ENCODE data around the gene TBC1D2.
A peak's percentile ranks its signal among the peaks of the same experiment; 100 is the strongest.
"Not testable (repeated sequence)": the region's sequence is repeated elsewhere in the genome, so short reads cannot be mapped to it uniquely, and the experiment has no call there.

The TBC1D2 gene

DNA sequence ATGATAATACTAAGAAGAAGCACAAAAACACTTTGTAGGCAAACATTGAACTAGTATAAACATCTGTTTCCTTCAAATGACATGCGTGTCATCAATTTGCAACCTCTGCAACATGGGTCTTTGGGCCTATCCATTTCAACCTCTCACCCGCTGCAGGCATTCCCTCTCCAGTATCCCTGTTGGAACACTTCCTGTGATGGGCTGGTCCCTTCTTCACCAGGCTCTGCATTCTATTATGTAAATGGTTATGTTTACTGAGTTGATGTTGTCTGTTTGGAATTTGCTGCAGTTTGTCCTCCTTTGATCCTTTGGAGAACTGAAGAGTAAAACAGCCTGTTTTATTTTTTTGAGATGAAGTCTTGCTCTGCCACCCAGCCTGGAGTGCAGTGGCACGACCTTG, 16.6 kb upstream of the TBC1D2 start:
- ChIA-PET POLR2A (no interaction called here), CTCF (interaction anchor here (1.3 kb wide), 1 partner anchor 67 kb away, joined by 3 read pairs; no protein-coding TSS in a partner anchor)
- Histone ChIP-seq H3K36me3 (ENCODE audit: control insufficient read depth in 2 of 2, insufficient read depth in 1 of 2, low read length in 2 of 2) (no peaks in the 10 kb centered on the region), H3K4me3 (ENCODE audit: low read depth, low read length) (no peak overlapping the region), H3K9me3 (ENCODE audit: control insufficient read depth, insufficient read depth, low read depth, low read length) (no peaks in the 10 kb centered on the region), H3K4me1 (ENCODE audit: control insufficient read depth, insufficient read depth, low read length) (no peaks in the 10 kb centered on the region), H3K27ac (ENCODE audit: extremely low read depth, low read depth, low read length) (no peak overlapping the region)
- TF ChIP-seq ZNF510 (tag by site-specific recombination; IDR thresholded peaks at IDR 0.05; ENCODE audit: insufficient replicate concordance): no peak
- no peak for TF ChIP-seq ZNF2 (tag by site-specific recombination; IDR thresholded peaks at IDR 0.05)
- TF ChIP-seq ZNF16 (tag by site-specific recombination; IDR thresholded peaks at IDR 0.05; ENCODE audit: low read depth): no peak
- TF ChIP-seq ZNF548 (tag by site-specific recombination; IDR thresholded peaks at IDR 0.05): no peak
- TF ChIP-seq ZNF600 (tag by site-specific recombination; IDR thresholded peaks at IDR 0.05): no peak

DNA sequence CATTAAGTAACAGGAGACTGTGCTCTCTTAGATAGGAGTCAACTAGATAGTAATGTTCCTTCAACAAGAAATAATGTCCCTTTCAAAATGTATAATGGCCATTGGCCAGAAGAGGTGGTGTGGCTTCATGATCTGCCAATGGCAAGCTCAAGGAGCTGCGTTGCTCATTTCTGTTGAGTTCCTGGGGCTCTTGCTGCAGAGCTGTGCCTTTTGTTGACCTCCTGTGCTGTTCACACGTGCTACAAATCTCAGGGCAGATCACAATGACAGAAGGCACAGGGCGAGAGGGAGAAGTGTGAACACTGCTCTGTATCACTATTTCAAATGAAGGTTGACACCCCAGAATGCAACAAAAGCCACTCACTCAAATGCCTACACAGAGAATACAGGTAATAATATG, 16.0 kb upstream of the TBC1D2 start:
- CTCF ChIA-PET: interaction anchor here (0.6 to 1.3 kb wide), 3 partner anchors 66 to 543 kb away, joined by 3 to 4 read pairs (median 3); no protein-coding TSS in a partner anchor

DNA sequence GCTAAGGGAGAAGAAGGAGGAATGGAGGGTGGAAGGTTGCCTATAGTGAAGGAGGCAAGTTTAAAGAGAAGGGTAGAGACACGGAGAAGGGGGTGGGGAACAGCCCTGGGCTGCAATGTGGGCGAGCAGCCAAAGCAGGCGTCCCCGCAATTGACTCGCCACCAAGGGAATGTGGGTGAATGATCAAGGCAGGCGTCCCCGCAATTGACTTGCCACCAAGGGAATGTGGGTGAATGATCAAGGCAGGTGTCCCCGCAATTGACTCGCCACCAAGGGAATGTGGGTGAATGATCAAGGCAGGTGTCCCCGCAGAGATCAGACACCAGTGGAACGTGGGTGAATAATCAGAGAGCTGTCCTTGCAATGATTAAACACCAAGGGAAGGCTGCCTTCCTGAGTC, 14.8 kb upstream of the TBC1D2 start:
- POLR2A ChIA-PET, CTCF ChIA-PET: not testable (repeated sequence)

More for the DNA sequence above, 16.0 kb upstream of the TBC1D2 start:
- Histone ChIP-seq H3K9me3 (ENCODE audit: control insufficient read depth, insufficient read depth, low read depth, low read length) (no peaks in the 10 kb centered on the region), H3K4me1 (ENCODE audit: control insufficient read depth, insufficient read depth, low read length) (no peaks in the 10 kb centered on the region), H3K27ac (ENCODE audit: extremely low read depth, low read depth, low read length) (no peak overlapping the region), H3K36me3 (ENCODE audit: control insufficient read depth in 2 of 2, insufficient read depth in 1 of 2, low read length in 2 of 2) (no peaks in the 10 kb centered on the region), H3K4me3 (ENCODE audit: low read depth, low read length) (no peak overlapping the region)
- TF ChIP-seq, protein P1, sequence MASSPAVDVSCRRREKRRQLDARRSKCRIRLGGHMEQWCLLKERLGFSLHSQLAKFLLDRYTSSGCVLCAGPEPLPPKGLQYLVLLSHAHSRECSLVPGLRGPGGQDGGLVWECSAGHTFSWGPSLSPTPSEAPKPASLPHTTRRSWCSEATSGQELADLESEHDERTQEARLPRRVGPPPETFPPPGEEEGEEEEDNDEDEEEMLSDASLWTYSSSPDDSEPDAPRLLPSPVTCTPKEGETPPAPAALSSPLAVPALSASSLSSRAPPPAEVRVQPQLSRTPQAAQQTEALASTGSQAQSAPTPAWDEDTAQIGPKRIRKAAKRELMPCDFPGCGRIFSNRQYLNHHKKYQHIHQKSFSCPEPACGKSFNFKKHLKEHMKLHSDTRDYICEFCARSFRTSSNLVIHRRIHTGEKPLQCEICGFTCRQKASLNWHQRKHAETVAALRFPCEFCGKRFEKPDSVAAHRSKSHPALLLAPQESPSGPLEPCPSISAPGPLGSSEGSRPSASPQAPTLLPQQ (tag by site-specific recombination; IDR thresholded peaks at IDR 0.05): no peak
- peak; percentile 81 for TF ChIP-seq FEZF1 (tag by site-specific recombination; IDR thresholded peaks at IDR 0.05)
- POLR2A ChIA-PET: interaction anchor here (0.6 kb wide), 1 partner anchor 214 kb away, joined by 6 read pairs; no protein-coding TSS in a partner anchor

DNA sequence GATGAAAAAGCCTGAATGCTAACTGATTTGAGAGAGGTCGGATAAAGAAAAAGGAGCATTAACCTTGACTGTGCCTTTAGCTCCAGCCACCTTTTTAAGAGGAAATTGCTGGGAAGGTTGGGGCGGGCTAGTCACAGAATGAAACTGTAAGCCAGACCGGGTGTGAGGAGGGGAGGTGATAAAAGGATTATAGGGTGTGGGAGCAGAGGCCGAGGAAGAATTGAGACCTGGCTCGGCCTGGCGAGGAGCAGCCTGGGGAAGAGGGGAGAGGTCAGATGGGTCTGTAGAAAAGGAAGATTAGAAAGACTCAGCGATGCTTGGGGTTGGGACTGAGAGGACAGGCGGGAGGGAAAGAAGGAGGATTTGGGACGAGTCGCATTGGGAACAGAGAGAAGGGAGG, 14.2 kb upstream of the TBC1D2 start:
- POLR2A ChIA-PET; CTCF ChIA-PET; H3K4me3 ChIP-seq (ENCODE audit: low read depth, low read length); H3K36me3 ChIP-seq (ENCODE audit: control insufficient read depth in 2 of 2, insufficient read depth in 1 of 2, low read length in 2 of 2); H3K9me3 ChIP-seq (ENCODE audit: control insufficient read depth, insufficient read depth, low read depth, low read length); H3K27ac ChIP-seq (ENCODE audit: extremely low read depth, low read depth, low read length); H3K4me1 ChIP-seq (ENCODE audit: control insufficient read depth, insufficient read depth, low read length): not testable (repeated sequence)

More for the DNA sequence above, 14.8 kb upstream of the TBC1D2 start:
- not testable (repeated sequence) for H3K4me1 ChIP-seq (ENCODE audit: control insufficient read depth, insufficient read depth, low read length); H3K4me3 ChIP-seq (ENCODE audit: low read depth, low read length); H3K9me3 ChIP-seq (ENCODE audit: control insufficient read depth, insufficient read depth, low read depth, low read length); H3K27ac ChIP-seq (ENCODE audit: extremely low read depth, low read depth, low read length); H3K36me3 ChIP-seq (ENCODE audit: control insufficient read depth in 2 of 2, insufficient read depth in 1 of 2, low read length in 2 of 2)

DNA sequence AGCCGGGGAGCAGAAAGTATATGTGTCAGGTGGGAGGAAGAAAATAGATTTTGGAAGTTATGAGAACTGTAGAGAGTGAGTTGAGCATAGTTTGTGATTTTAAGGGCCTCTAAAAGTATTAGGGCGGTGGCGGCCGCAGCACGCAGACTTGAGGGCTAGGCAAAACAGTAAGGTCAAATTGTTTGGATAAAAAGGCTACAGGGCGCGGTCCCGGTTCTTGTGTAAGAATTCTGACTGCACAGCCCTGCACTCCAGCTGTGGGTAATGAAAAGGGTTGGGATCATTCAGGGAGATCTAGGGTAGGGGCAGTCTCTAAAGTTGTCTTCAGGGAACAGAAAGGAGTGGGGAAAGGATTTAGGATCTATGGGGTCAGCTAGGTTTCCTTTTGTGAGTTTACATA, 12.1 kb upstream of the TBC1D2 start:
- H3K27ac ChIP-seq (ENCODE audit: extremely low read depth, low read depth, low read length); H3K9me3 ChIP-seq (ENCODE audit: control insufficient read depth, insufficient read depth, low read depth, low read length); H3K4me1 ChIP-seq (ENCODE audit: control insufficient read depth, insufficient read depth, low read length); H3K4me3 ChIP-seq (ENCODE audit: low read depth, low read length); H3K36me3 ChIP-seq (ENCODE audit: control insufficient read depth in 2 of 2, insufficient read depth in 1 of 2, low read length in 2 of 2); POLR2A ChIA-PET: not testable (repeated sequence)
- CTCF ChIA-PET: interaction anchor here (0.7 kb wide), 1 partner anchor 346 kb away, joined by 3 read pairs; no protein-coding TSS in a partner anchor

DNA sequence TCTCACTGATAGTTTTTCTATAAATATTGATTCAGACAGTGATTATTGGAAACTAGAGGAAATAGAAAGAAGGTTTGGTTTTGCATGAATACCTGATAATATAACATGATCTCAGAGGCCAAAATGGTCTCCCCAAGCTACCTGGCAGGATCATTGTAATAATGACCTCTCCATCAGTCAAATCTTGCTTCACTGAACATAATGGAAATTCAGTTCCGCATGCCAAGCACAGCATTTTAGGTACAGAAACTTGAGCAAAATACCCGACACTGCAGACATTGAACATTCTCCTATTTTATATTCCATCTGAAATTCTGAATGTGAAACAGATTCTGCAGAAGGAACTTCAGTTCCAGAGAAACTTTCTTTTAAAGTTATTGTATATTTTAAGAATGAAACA, 9.1 kb upstream of the TBC1D2 start:
- Histone ChIP-seq H3K27ac (ENCODE audit: extremely low read depth, low read depth, low read length) (no peak overlapping the region), H3K4me3 (ENCODE audit: low read depth, low read length) (no peak overlapping the region), H3K9me3 (ENCODE audit: control insufficient read depth, insufficient read depth, low read depth, low read length) (no peaks in the 10 kb centered on the region), H3K4me1 (ENCODE audit: control insufficient read depth, insufficient read depth, low read length) (no peaks in the 10 kb centered on the region), H3K36me3 (ENCODE audit: control insufficient read depth in 2 of 2, insufficient read depth in 1 of 2, low read length in 2 of 2) (no peaks in the 10 kb centered on the region)
- CTCF ChIA-PET: interaction anchor here (0.6 to 4.5 kb wide), 19 partner anchors 9 to 670 kb away, joined by 3 to 56 read pairs (median 4); no protein-coding TSS in a partner anchor
- POLR2A ChIA-PET: no interaction called here
- TF ChIP-seq, protein P2, sequence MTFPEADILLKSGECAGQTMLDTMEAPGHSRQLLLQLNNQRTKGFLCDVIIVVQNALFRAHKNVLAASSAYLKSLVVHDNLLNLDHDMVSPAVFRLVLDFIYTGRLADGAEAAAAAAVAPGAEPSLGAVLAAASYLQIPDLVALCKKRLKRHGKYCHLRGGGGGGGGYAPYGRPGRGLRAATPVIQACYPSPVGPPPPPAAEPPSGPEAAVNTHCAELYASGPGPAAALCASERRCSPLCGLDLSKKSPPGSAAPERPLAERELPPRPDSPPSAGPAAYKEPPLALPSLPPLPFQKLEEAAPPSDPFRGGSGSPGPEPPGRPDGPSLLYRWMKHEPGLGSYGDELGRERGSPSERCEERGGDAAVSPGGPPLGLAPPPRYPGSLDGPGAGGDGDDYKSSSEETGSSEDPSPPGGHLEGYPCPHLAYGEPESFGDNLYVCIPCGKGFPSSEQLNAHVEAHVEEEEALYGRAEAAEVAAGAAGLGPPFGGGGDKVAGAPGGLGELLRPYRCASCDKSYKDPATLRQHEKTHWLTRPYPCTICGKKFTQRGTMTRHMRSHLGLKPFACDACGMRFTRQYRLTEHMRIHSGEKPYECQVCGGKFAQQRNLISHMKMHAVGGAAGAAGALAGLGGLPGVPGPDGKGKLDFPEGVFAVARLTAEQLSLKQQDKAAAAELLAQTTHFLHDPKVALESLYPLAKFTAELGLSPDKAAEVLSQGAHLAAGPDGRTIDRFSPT (tag by site-specific recombination; IDR thresholded peaks at IDR 0.05): no peak
- no peak for TF ChIP-seq ZSCAN16 (tag by site-specific recombination; IDR thresholded peaks at IDR 0.05)
